IPS DF 6.9 (cell line): ENCODE measurements around the gene OR10A3.
"Not testable (repeated sequence)": the region's sequence is repeated elsewhere in the genome, so short reads cannot be mapped to it uniquely, and the experiment has no call there.

ENCODE experiments used
- DNase-seq: peaks from one replicate; pipeline ENCODE4 v3.0.0-alpha.2; 2013; ENCODE audit warnings: low read depth, low spot score
- H3K27ac ChIP-seq: one replicate; pipeline ENCODE4 v1.5.1; 2013; ENCODE audit warnings: low read length, control low read depth
- H3K27me3 ChIP-seq: 2 replicates; pipeline ENCODE4 v1.6.1; 2013; ENCODE audit warnings: mild to moderate bottlenecking, low read length; ENCODE audit not compliant: control insufficient read depth, insufficient read depth
- H3K36me3 ChIP-seq: 2 replicates; pipeline ENCODE4 v1.6.1; 2013; ENCODE audit warnings: low read length; ENCODE audit not compliant: control insufficient read depth, insufficient read depth
- H3K4me1 ChIP-seq: 2 replicates; pipeline ENCODE4 v1.6.1; 2013; ENCODE audit warnings: low read length; ENCODE audit not compliant: control insufficient read depth, insufficient read depth
- H3K4me3 ChIP-seq: 2 replicates; pipeline ENCODE4 v1.5.1; 2013; ENCODE audit warnings: mild to moderate bottlenecking, low read length
- H3K9me3 ChIP-seq: 2 replicates; pipeline ENCODE4 v1.6.1; 2013; ENCODE audit warnings: low read length, inconsistent platforms; ENCODE audit not compliant: control insufficient read depth, insufficient read depth
- WGBS: extraction: QIAGEN DNeasy Blood & Tissue Kit; methylation state at CpG from one replicate; pipeline ENCODE4 v1.1.7; 2013; ENCODE audit warnings: mixed read lengths, missing lambda C conversion rate; ENCODE audit not compliant: insufficient read length, insufficient coverage; 5-methylcytosine and 5-hydroxymethylcytosine counted together

The OR10A3 gene

GRCh38 chr11:7941608-7942007, at the start of gene OR10A3:
OR10A3 (minus strand) TSS chr11:7941708; CDS start chr11:7939520, 2,188 bp downstream.
- DNase-seq, result no peak
- Histone ChIP-seq H3K4me3 (no peak within 1 kb of the TSS), H3K36me3 (no peaks in the 10 kb centered on the region), H3K27ac (no peak within 1 kb of the TSS), H3K4me1 (no peaks in the 10 kb centered on the region), H3K27me3 (no peaks in the 10 kb centered on the region), H3K9me3 (no peaks in the 10 kb centered on the region)
- no CpG with 5 or more reads among the region's 2 CpGs for WGBS

GRCh38 chr11:7987560-7987883, 46.0 kb upstream of the OR10A3 start:
- not testable (repeated sequence) for H3K9me3 ChIP-seq, H3K27ac ChIP-seq, H3K4me1 ChIP-seq, DNase-seq, H3K27me3 ChIP-seq, H3K36me3 ChIP-seq
- peak overlapping the region; percentile 93 for H3K4me3 ChIP-seq
- WGBS, result 100% methylated on average over 1 of the region's 13 CpGs

- Histone ChIP-seq H3K27ac (no peak within 1 kb of the TSS), H3K4me3 (peak within 1 kb of the TSS; percentile 93), H3K27me3 (no peaks in the 10 kb centered on the region), H3K9me3 (no peaks in the 10 kb centered on the region), H3K4me1 (no peaks in the 10 kb centered on the region; the same call in 1 of the 2 replicates), H3K36me3 (peaks cover under 1% of the 10 kb centered on the region; the same call in 1 of the 2 replicates)
- DNase-seq, result peak; percentile 99
- WGBS, result no CpG with 5 or more reads among the region's 47 CpGs
Observed at GRCh38 chr11:7986768-7987559, 45.5 kb upstream of the OR10A3 start, which contains the start of gene EIF3F. EIF3F (plus strand) TSS chr11:7987337; CDS start chr11:7987353, 16 bp downstream.

GRCh38 chr11:7983832-7984590, 42.5 kb upstream of the OR10A3 start:
- Histone ChIP-seq H3K36me3 (no peaks in the 10 kb centered on the region), H3K27me3 (no peaks in the 10 kb centered on the region)
- no CpG with 5 or more reads among the region's 7 CpGs for WGBS

GRCh38 chr11:7982582-7983119, 41.1 kb upstream of the OR10A3 start:
- Histone ChIP-seq H3K4me1 (no peaks in the 10 kb centered on the region), H3K27ac (no peak overlapping the region), H3K4me3 (no peak overlapping the region), H3K36me3 (no peaks in the 10 kb centered on the region), H3K27me3 (no peaks in the 10 kb centered on the region), H3K9me3 (no peaks in the 10 kb centered on the region)
- WGBS, result no CpG with 5 or more reads among the region's 1 CpG
- no peak for DNase-seq

More at GRCh38 chr11:7983832-7984590, 42.5 kb upstream of the OR10A3 start:
- Histone ChIP-seq H3K9me3 (no peaks in the 10 kb centered on the region), H3K4me3 (no peak overlapping the region), H3K4me1 (no peaks in the 10 kb centered on the region; the same call in 1 of the 2 replicates), H3K27ac (no peak overlapping the region)
- DNase-seq, result no peak

- Histone ChIP-seq H3K4me1 (no peaks in the 10 kb centered on the region), H3K27ac (no peak overlapping the region), H3K27me3 (no peaks in the 10 kb centered on the region), H3K9me3 (no peaks in the 10 kb centered on the region), H3K36me3 (no peaks in the 10 kb centered on the region), H3K4me3 (no peak overlapping the region)
- no CpG with 5 or more reads among the region's 1 CpG for WGBS
- DNase-seq, result no peak
Observed at GRCh38 chr11:7981619-7982157, 40.2 kb upstream of the OR10A3 start.

GRCh38 chr11:7977232-7977917, 35.9 kb upstream of the OR10A3 start:
- Histone ChIP-seq H3K27ac (no peak overlapping the region), H3K4me3 (no peak overlapping the region), H3K36me3 (no peaks in the 10 kb centered on the region), H3K4me1 (no peaks in the 10 kb centered on the region), H3K27me3 (no peaks in the 10 kb centered on the region), H3K9me3 (no peaks in the 10 kb centered on the region)
- WGBS, result no CpG with 5 or more reads among the region's 5 CpGs
- DNase-seq, result no peak

- H3K36me3 ChIP-seq, result no peaks in the 10 kb centered on the region
- H3K27ac ChIP-seq, result no peak overlapping the region
- peaks cover 2% of the 10 kb centered on the region; the same call in 1 of the 2 replicates for H3K4me1 ChIP-seq
- no CpG with 5 or more reads among the region's 2 CpGs for WGBS
- no peaks in the 10 kb centered on the region for H3K9me3 ChIP-seq
- no peaks in the 10 kb centered on the region for H3K27me3 ChIP-seq
- H3K4me3 ChIP-seq, result no peak overlapping the region
- DNase-seq, result no peak
Observed at GRCh38 chr11:7974668-7975067, 33.2 kb upstream of the OR10A3 start.

- Histone ChIP-seq H3K4me1 (peaks cover 2% of the 10 kb centered on the region; the same call in 1 of the 2 replicates), H3K27ac (no peak overlapping the region)
- WGBS, result no CpG with 5 or more reads among the region's 5 CpGs
Observed at GRCh38 chr11:7973011-7973410, 31.5 kb upstream of the OR10A3 start.

GRCh38 chr11:7971846-7972245, 30.3 kb upstream of the OR10A3 start:
- no peak for DNase-seq
- no peaks in the 10 kb centered on the region for H3K27me3 ChIP-seq
- H3K4me1 ChIP-seq, result peaks cover 2% of the 10 kb centered on the region
- H3K4me3 ChIP-seq, result no peak overlapping the region
- no peaks in the 10 kb centered on the region for H3K36me3 ChIP-seq
- no peak overlapping the region for H3K27ac ChIP-seq
- H3K9me3 ChIP-seq, result no peaks in the 10 kb centered on the region

More at GRCh38 chr11:7973011-7973410, 31.5 kb upstream of the OR10A3 start:
- DNase-seq, result no peak
- H3K4me3 ChIP-seq, result no peak overlapping the region
- no peaks in the 10 kb centered on the region for H3K27me3 ChIP-seq
- no peaks in the 10 kb centered on the region for H3K36me3 ChIP-seq
- no peaks in the 10 kb centered on the region for H3K9me3 ChIP-seq
